ENCODE data around the gene GBA2. TPM values are rescaled to one million over a fixed set of nuclear protein-coding genes. Genes with fewer than 3 reads are reported as not detected.
A peak's percentile ranks its signal among the peaks of the same experiment; 100 is the strongest.

GBA2 gene
- total RNA-seq, 1 donor from 2014 or later, result 52.1 TPM

GRCh38 chr9:35734096-35734495, 14.9 kb downstream of the GBA2 start:
- Mint-ChIP-seq H3K27ac (ENCODE audit: unreplicated experiment) (peak overlapping the region; percentile 80), H3K4me3 (ENCODE audit: unreplicated experiment) (peak overlapping the region; percentile 11), H3K27me3 (ENCODE audit: low read depth) (no peaks in the 10 kb centered on the region), H3K9me3 (ENCODE audit: low read depth) (no peaks in the 10 kb centered on the region), H3K36me3 (ENCODE audit: low read depth) (peaks cover 38% of the 10 kb centered on the region), H3K4me1 (ENCODE audit: low read depth) (peaks cover 37% of the 10 kb centered on the region)
- TF ChIP-seq, protein P1, sequence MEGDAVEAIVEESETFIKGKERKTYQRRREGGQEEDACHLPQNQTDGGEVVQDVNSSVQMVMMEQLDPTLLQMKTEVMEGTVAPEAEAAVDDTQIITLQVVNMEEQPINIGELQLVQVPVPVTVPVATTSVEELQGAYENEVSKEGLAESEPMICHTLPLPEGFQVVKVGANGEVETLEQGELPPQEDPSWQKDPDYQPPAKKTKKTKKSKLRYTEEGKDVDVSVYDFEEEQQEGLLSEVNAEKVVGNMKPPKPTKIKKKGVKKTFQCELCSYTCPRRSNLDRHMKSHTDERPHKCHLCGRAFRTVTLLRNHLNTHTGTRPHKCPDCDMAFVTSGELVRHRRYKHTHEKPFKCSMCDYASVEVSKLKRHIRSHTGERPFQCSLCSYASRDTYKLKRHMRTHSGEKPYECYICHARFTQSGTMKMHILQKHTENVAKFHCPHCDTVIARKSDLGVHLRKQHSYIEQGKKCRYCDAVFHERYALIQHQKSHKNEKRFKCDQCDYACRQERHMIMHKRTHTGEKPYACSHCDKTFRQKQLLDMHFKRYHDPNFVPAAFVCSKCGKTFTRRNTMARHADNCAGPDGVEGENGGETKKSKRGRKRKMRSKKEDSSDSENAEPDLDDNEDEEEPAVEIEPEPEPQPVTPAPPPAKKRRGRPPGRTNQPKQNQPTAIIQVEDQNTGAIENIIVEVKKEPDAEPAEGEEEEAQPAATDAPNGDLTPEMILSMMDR (IDR thresholded peaks at IDR 0.05), result no peak
- DNase-seq (ENCODE audit: low spot score), result no peak

- H3K4me3 Mint-ChIP-seq (ENCODE audit: unreplicated experiment), result no peak overlapping the region
- DNase-seq (ENCODE audit: low spot score), result no peak
Observed at GRCh38 chr9:35732800-35733541, 16.1 kb downstream of the GBA2 start.

DNA sequence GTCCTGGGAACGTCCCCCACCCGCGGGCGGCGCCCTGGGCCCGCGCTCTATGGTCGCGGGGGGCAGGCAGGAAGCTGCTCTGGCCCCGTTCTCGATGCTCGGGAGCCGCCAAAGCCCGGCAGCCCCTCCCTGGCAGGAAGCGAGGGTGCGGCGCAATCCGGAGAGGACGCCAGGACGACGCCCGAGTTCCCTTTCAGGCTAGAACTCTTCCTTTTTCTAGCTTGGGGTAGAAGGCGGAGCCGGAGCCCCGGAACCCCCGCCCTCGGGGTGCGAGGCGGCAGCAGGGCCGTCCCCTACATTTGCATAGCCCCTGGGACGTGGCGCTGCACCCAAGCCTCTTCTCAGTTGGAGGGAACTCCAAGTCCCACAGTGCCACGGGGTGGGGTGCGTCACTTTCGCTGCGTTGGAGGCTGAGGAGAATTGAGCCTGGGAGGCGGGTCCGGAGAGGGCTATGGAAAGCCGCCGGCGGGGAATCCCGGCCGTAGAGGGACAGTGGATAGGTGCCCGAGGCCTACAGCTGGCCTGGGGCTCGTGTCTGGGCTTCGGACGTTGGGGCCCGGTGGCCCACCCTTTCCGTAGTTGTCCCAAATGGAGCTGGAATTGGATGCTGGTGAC, 16.7 kb downstream of the GBA2 start, which contains the start of the genes CREB3 and TLN1:
CREB3 (plus strand) TSS at position 482 of the 615 bp plus-strand sequence; CDS start at position 589, 107 bp downstream.
TLN1 (minus strand) TSS at position 11 of the 615 bp plus-strand sequence. CDS start 6,501 bp downstream, outside the sequence.
- Mint-ChIP-seq H3K4me1 (ENCODE audit: low read depth) (peaks cover 37% of the 10 kb centered on the region), H3K27ac (ENCODE audit: unreplicated experiment) (peak within 1 kb of the TSS; percentile 98), H3K36me3 (ENCODE audit: low read depth) (peaks cover 25% of the 10 kb centered on the region), H3K27me3 (ENCODE audit: low read depth) (no peaks in the 10 kb centered on the region), H3K9me3 (ENCODE audit: low read depth) (no peaks in the 10 kb centered on the region), H3K4me3 (ENCODE audit: unreplicated experiment) (no peak within 1 kb of the TSS)
- DNase-seq (ENCODE audit: low spot score), result peak; percentile 99
- TF ChIP-seq, protein P1 (IDR thresholded peaks at IDR 0.05), result peak; percentile 30

More at GRCh38 chr9:35732800-35733541, 16.1 kb downstream of the GBA2 start:
- peak overlapping the region; percentile 98 for H3K27ac Mint-ChIP-seq (ENCODE audit: unreplicated experiment)
- TF ChIP-seq, protein P1 (IDR thresholded peaks at IDR 0.05), result peak; percentile 46
- no peaks in the 10 kb centered on the region for H3K9me3 Mint-ChIP-seq (ENCODE audit: low read depth)
- peaks cover 29% of the 10 kb centered on the region for H3K36me3 Mint-ChIP-seq (ENCODE audit: low read depth)
- H3K27me3 Mint-ChIP-seq (ENCODE audit: low read depth), result no peaks in the 10 kb centered on the region
- peaks cover 37% of the 10 kb centered on the region for H3K4me1 Mint-ChIP-seq (ENCODE audit: low read depth)

DNA sequence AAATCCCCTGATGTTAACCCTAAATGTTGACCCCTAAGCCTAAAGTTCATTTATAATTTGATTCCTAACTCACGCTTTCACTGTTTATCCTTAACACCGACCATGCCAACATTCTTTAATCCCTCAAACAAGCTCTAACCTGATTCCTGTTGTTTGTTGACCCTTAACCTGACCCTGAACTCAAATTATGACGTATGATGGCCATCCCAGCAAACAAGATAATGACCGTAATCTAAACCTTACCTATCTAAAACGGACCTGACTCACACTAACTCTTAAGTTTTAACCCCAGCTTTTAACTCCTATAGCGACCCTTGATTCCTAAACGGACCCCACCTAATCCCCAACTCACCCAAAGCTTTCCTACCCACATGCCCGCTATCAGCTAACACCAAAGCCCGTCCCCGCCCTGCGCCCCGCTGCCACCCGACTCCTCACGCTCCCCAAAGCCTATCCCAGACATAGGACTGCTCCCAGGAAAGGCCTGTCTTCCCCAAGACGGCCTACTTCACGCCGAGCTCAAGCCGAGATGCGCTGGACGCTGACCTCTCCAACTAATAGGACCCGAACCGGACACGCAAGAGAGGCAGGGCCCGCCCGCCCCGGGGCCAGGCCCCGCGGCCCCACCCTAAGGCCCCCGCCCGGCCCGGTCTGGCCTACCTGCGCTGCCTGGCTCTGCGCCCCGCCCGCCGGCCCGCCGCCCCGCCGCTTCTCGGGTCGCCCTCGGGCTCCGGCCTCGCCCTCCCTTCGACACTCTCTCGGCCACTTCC, 17.4 kb downstream of the GBA2 start:
- H3K9me3 Mint-ChIP-seq (ENCODE audit: low read depth), result no peaks in the 10 kb centered on the region
- DNase-seq (ENCODE audit: low spot score), result no peak
- H3K27ac Mint-ChIP-seq (ENCODE audit: unreplicated experiment), result peak overlapping the region; percentile 98
- TF ChIP-seq, protein P1 (IDR thresholded peaks at IDR 0.05), result peak; percentile 11
- peaks cover 19% of the 10 kb centered on the region for H3K36me3 Mint-ChIP-seq (ENCODE audit: low read depth)
- H3K4me3 Mint-ChIP-seq (ENCODE audit: unreplicated experiment), result no peak overlapping the region
- H3K4me1 Mint-ChIP-seq (ENCODE audit: low read depth), result peaks cover 35% of the 10 kb centered on the region
- no peaks in the 10 kb centered on the region for H3K27me3 Mint-ChIP-seq (ENCODE audit: low read depth)

GRCh38 chr9:35730486-35730854, 18.6 kb downstream of the GBA2 start:
- Mint-ChIP-seq H3K4me1 (ENCODE audit: low read depth) (peaks cover 25% of the 10 kb centered on the region), H3K36me3 (ENCODE audit: low read depth) (peaks cover 18% of the 10 kb centered on the region), H3K4me3 (ENCODE audit: unreplicated experiment) (no peak overlapping the region), H3K27me3 (ENCODE audit: low read depth) (no peaks in the 10 kb centered on the region), H3K27ac (ENCODE audit: unreplicated experiment) (no peak overlapping the region), H3K9me3 (ENCODE audit: low read depth) (no peaks in the 10 kb centered on the region)
- DNase-seq (ENCODE audit: low spot score), result no peak
- TF ChIP-seq, protein P1 (IDR thresholded peaks at IDR 0.05), result no peak

Measured in chondrocyte (in vitro differentiated cells).